Smooth muscle cell (in vitro differentiated cells): ENCODE measurements around the gene WDR35. TPM values are rescaled to one million over a fixed set of nuclear protein-coding genes. Genes with fewer than 3 reads are reported as not detected.

Source experiments
- DNase-seq: peaks from one replicate; lab custom pipeline; 2025; ENCODE audit not compliant: unreplicated experiment; lab: John Stamatoyannopoulos, UW
- H2AFZ ChIP-seq: fragments of 200-600 bp; sonication (generic); 2 replicates; pipeline ENCODE4 v1.6.0; 2016; ENCODE audit warnings: antibody characterized with exemption, low read depth, mild to moderate bottlenecking
- H3F3A ChIP-seq: fragments of 200-600 bp; sonication (generic); 2 replicates; pipeline ENCODE4 v1.6.0; 2017; ENCODE audit warnings: antibody characterized with exemption, low read depth
- H3K27ac ChIP-seq: fragments of 200-600 bp; sonication (generic); 2 replicates; pipeline ENCODE4 v1.5.1; 2016; ENCODE audit warnings: low read depth, mild to moderate bottlenecking
- H3K27me3 ChIP-seq: fragments of 200-600 bp; sonication (generic); 2 replicates; pipeline ENCODE4 v1.6.1; 2016; ENCODE audit warnings: low read depth, mild to moderate bottlenecking
- H3K36me3 ChIP-seq: fragments of 200-600 bp; sonication (generic); 2 replicates; pipeline ENCODE4 v1.5.1; 2016; ENCODE audit warnings: low read depth
- H3K4me1 ChIP-seq: fragments of 200-600 bp; sonication (generic); 2 replicates; pipeline ENCODE4 v1.5.1; 2016; ENCODE audit warnings: low read depth
- H3K4me2 ChIP-seq: fragments of 200-600 bp; sonication (generic); 2 replicates; pipeline ENCODE4 v1.6.0; 2016; ENCODE audit warnings: mild to moderate bottlenecking
- H3K4me3 ChIP-seq: fragments of 200-600 bp; sonication (generic); 2 replicates; pipeline ENCODE4 v1.5.1; 2016; ENCODE audit warnings: mild to moderate bottlenecking
- H3K79me2 ChIP-seq: fragments of 200-600 bp; sonication (generic); 2 replicates; pipeline ENCODE4 v1.6.0; 2016; ENCODE audit warnings: low read depth, mild to moderate bottlenecking
- H3K9ac ChIP-seq: fragments of 200-600 bp; sonication (generic); 2 replicates; pipeline ENCODE4 v1.6.0; 2016; ENCODE audit warnings: low read depth
- H3K9me3 ChIP-seq: fragments of 200-600 bp; sonication (generic); replicated peaks from 2 replicates; pipeline ENCODE4 v1.5.1; 2016; ENCODE audit warnings: low read depth
- H4K20me1 ChIP-seq: fragments of 200-600 bp; sonication (generic); 2 replicates; pipeline ENCODE4 v1.6.0; 2016; ENCODE audit warnings: low read depth
- WGBS: methylation state at CpG from one replicate; pipeline ENCODE4 v1.1.7; 2016; ENCODE audit warnings: low lambda C conversion rate; 5-methylcytosine and 5-hydroxymethylcytosine counted together
- polyA plus RNA-seq: library from polyadenylated mRNA; unstranded; fragments of >200 nt; fragmentation: Nextera tagmentation; extraction: Ambion mirVana; gene quantifications from 2 replicates; pipeline ENCODE4 v1.2.1, GENCODE V29; 2016
- total RNA-seq: library from RNA; depleted of rRNA; stranded (reverse); fragments of >200 nt; gene quantifications from 2 replicates; pipeline ENCODE4 v1.2.3, GENCODE V29; 2014
- TF ChIP-seq, protein P1 (sequence below): fragments of 200-600 bp; sonication (generic); IDR thresholded peaks from 2 replicates; pipeline ENCODE4 v1.5.1; 2017; ENCODE audit warnings: borderline replicate concordance, mild to moderate bottlenecking, antibody characterized with exemption; ENCODE audit not compliant: insufficient read depth, poor library complexity, severe bottlenecking

Gene WDR35
- total and polyA plus RNA-seq, 2 experiments from 2014 or later: 0.70 to 4.7 TPM

DNA sequence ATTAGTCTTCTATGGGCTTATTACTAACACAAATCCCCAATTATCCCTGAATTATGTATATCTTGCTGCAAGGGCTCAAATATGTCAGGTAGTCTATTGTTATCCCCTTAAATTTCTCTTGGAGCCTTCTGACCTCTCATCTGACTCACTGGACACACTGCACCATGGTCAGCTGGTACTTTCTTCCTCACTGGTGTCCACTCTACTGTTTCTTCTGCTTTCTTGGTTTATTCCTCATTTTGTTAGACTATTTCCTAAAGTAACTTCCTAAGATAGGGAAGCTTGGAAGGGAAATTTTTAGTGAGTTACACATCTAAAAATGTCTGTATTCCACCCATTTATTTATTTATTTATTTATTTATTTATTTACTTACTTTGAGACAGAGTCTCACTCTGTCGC lies 26.5 kb downstream of the WDR35 start:
- Histone ChIP-seq H3K9me3 (no peaks in the 10 kb centered on the region), H4K20me1 (no peaks in the 10 kb centered on the region), H3K79me2 (no peaks in the 10 kb centered on the region), H3K4me3 (no peak overlapping the region), H3K9ac (no peak overlapping the region), H2AFZ (no peak overlapping the region), H3K36me3 (no peaks in the 10 kb centered on the region), H3F3A (no peaks in the 10 kb centered on the region), H3K27me3 (no peaks in the 10 kb centered on the region), H3K4me2 (no peak overlapping the region), H3K27ac (no peak overlapping the region), H3K4me1 (no peaks in the 10 kb centered on the region)
- 100% methylated on average over 1 of the region's 1 CpG for WGBS
- TF ChIP-seq, protein P1, sequence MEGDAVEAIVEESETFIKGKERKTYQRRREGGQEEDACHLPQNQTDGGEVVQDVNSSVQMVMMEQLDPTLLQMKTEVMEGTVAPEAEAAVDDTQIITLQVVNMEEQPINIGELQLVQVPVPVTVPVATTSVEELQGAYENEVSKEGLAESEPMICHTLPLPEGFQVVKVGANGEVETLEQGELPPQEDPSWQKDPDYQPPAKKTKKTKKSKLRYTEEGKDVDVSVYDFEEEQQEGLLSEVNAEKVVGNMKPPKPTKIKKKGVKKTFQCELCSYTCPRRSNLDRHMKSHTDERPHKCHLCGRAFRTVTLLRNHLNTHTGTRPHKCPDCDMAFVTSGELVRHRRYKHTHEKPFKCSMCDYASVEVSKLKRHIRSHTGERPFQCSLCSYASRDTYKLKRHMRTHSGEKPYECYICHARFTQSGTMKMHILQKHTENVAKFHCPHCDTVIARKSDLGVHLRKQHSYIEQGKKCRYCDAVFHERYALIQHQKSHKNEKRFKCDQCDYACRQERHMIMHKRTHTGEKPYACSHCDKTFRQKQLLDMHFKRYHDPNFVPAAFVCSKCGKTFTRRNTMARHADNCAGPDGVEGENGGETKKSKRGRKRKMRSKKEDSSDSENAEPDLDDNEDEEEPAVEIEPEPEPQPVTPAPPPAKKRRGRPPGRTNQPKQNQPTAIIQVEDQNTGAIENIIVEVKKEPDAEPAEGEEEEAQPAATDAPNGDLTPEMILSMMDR: no peak
- DNase-seq: no peak

DNA sequence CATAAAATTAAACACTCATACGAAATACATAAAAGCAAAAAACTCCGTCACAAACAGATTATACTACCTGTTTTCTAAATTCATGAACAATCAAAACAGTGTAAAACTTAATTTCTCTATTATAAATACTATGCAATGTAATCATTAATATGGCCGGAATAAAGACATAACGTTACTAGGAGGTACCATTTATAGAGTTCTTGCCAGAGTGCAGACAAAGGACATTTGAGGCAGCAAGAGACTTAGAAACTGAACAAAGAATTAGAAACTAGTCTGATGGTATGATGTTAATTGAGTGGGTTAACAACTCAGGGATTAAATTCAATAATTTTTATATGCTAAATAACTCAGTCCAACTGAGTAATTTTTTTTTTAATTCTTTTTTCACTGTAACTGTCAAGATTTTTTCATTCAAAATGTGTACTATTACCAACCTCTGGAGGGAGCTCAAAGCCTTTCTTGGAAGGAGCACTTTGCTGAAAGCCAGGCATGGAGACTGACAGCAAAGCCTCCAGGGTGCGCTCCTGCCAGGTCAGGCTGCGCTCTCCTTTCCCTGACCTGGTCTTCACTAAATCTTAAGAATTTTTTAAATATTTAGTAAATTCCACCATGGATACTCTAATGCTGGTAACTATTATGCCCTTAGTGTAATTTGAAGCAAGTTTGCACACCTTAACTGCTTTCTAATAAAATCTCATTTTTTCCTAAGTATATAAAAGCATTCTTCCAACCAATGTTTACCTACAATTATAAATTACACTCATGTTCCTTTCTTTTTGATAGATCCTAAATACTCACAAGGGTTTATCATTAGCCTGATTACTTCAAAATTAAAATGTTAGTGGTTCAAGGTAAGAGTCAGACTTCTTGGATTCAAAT lies 34.1 kb downstream of the WDR35 start:
- Histone ChIP-seq H4K20me1 (no peaks in the 10 kb centered on the region), H3K36me3 (no peaks in the 10 kb centered on the region), H3K79me2 (no peaks in the 10 kb centered on the region), H3K27ac (no peak overlapping the region), H2AFZ (no peak overlapping the region), H3K9me3 (no peaks in the 10 kb centered on the region), H3F3A (no peaks in the 10 kb centered on the region), H3K9ac (no peak overlapping the region), H3K4me3 (no peak overlapping the region), H3K4me1 (no peaks in the 10 kb centered on the region), H3K27me3 (no peaks in the 10 kb centered on the region), H3K4me2 (no peak overlapping the region)
- TF ChIP-seq, protein P1: peak; percentile 82
- no peak for DNase-seq
- 66% methylated on average over 6 of the region's 6 CpGs for WGBS

DNA sequence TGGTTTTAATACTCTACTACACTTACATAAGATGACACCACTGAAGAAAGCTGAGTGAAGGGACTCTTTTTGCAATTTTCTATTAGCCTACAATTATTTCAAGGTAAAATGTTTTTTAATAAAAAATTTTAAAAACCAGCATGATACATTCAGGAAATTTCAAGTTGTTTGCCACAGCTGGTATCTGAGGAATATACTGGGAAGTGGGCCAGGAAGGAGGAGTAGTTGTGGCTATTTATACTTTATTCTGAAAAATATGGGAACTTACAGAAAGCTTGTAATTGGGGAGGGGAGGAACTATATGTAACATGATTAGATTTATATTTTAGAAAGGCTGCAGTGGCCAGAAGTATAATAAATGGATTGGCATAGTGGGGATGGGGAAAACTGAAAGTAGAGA lies 40.8 kb downstream of the WDR35 start:
- H3K4me2 ChIP-seq: no peak overlapping the region
- H3K27me3 ChIP-seq: no peaks in the 10 kb centered on the region
- no peaks in the 10 kb centered on the region for H3F3A ChIP-seq
- H3K36me3 ChIP-seq: no peaks in the 10 kb centered on the region
- no peaks in the 10 kb centered on the region for H4K20me1 ChIP-seq
- no peaks in the 10 kb centered on the region for H3K79me2 ChIP-seq
- TF ChIP-seq, protein P1: no peak
- no peaks in the 10 kb centered on the region for H3K4me1 ChIP-seq
- DNase-seq: no peak
- no peak overlapping the region for H3K4me3 ChIP-seq
- no peak overlapping the region for H2AFZ ChIP-seq
- H3K9ac ChIP-seq: no peak overlapping the region
- H3K9me3 ChIP-seq: no peaks in the 10 kb centered on the region
- no peak overlapping the region for H3K27ac ChIP-seq
